ENCODE measurements around the gene ANXA1. TPM values are rescaled to one million over a fixed set of nuclear protein-coding genes. Genes with fewer than 3 reads are reported as not detected.
A peak's percentile ranks its signal among the peaks of the same experiment; 100 is the strongest.
"Not testable (repeated sequence)": the region's sequence is repeated elsewhere in the genome, so short reads cannot be mapped to it uniquely, and the experiment has no call there.

The ANXA1 gene
- total RNA-seq, 1 experiment from 2014 or later, result 192 TPM

DNA sequence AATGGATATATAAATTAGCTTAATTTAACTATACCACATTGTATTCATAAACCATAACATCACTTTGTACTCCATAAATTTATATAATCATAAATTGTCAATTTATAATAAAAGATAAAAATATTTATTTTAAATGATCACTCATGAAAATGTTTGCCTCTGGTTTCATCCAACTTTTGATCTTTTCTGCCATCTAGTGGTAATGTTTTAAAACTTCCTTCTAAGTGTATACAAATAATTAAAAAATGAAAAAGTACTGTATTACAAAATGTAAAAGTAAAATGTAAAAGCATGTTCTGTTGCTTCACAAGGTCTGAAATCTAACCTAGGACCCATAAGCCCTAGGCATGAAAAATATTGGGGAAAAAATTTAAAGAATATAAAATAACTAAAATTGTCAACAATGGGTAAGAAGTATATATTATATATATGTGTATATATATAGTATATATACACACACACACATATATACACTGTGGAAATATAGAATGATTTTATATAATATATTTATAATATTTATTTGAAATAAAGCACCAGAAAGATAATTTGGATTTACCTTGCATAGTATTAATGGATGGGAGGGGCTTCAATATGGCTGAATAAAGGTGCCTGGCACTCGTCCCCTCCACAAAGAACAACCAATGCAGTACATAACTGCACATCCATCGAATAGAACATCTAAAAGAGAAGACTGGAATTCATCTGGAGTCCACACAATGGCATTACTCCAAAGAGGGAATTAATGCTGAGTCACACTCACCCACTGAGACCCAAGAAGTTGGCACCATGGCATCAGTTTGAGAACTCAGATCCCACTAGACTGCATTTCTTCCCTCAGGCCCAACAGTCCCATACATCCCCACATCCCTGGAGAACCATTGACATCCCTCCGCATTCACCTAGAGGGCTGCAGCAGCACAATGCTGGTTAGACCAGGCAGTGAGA is 32.5 kb downstream of the ANXA1 start:
- BruUV-seq (replicated peaks), result no TSS peak
- Histone ChIP-seq H3K9me3 (ENCODE audit: low read length) (no peaks in the 10 kb centered on the region), H3K4me1 (ENCODE audit: insufficient read depth, low read length) (peaks cover 16% of the 10 kb centered on the region), H3K4me2 (ENCODE audit: low read length) (no peak overlapping the region), H3K27ac (ENCODE audit: low read length) (no peak overlapping the region), H3K36me3 (ENCODE audit: low read depth, low read length) (no peaks in the 10 kb centered on the region), H3K9ac (ENCODE audit: low read length) (no peak overlapping the region), H3F3A (ENCODE audit: low read length, unreplicated experiment) (peaks cover 2% of the 10 kb centered on the region), H3K9me2 (replicated peaks; ENCODE audit: low read length) (no peaks in the 10 kb centered on the region), H3K79me2 (ENCODE audit: low read length) (no peaks in the 10 kb centered on the region), H4K20me1 (ENCODE audit: low read length) (no peaks in the 10 kb centered on the region), H3K4me3 (ENCODE audit: low read length) (no peak overlapping the region), H2AFZ (ENCODE audit: low read length) (no peak overlapping the region), H3K27me3 (ENCODE audit: low read length) (peaks cover 4% of the 10 kb centered on the region; the same call in 1 of the 2 replicates)
- ATAC-seq (no peak), DNase-seq (peak; percentile 60)
- TF ChIP-seq, protein P1, sequence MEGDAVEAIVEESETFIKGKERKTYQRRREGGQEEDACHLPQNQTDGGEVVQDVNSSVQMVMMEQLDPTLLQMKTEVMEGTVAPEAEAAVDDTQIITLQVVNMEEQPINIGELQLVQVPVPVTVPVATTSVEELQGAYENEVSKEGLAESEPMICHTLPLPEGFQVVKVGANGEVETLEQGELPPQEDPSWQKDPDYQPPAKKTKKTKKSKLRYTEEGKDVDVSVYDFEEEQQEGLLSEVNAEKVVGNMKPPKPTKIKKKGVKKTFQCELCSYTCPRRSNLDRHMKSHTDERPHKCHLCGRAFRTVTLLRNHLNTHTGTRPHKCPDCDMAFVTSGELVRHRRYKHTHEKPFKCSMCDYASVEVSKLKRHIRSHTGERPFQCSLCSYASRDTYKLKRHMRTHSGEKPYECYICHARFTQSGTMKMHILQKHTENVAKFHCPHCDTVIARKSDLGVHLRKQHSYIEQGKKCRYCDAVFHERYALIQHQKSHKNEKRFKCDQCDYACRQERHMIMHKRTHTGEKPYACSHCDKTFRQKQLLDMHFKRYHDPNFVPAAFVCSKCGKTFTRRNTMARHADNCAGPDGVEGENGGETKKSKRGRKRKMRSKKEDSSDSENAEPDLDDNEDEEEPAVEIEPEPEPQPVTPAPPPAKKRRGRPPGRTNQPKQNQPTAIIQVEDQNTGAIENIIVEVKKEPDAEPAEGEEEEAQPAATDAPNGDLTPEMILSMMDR (conservative IDR thresholded peaks at IDR 0.05; ENCODE audit: low read depth, low read length), result peak; percentile 45
- TF ChIP-seq EZH2phosphoT487 (IDR thresholded peaks at IDR 0.05; ENCODE audit: borderline replicate concordance, low read length), result no peak
- no peak for TF ChIP-seq EZH2 (IDR thresholded peaks at IDR 0.05; ENCODE audit: low read length, unreplicated experiment)
- intact Hi-C loops (cut with micrococcal nuclease), result loop anchor here (1.0 to 5.0 kb wide), 4 partner anchors 77 to 327 kb away; no protein-coding TSS in a partner anchor
- CTCF ChIA-PET, result no interaction called here
- POLR2A ChIA-PET (ENCODE audit: unreplicated experiment), result no interaction called here

DNA sequence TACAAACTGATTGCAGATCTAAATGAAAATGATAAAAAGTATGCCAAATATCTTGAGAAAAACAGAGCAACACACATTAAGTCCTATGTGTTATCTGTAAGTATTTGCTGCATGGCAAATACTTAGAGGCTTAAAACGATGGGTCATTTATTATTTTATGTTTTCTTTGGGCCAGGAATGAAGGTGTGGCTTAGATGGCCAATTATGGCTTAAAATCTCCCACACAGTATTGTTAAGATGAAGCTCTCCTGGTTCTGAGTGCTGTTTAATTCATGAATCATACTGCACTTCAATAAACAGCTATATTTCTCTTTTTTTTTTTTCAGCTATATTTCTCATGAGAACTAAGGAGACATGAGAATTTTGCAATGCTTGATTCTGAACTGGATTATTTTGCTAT is 39.4 kb downstream of the ANXA1 start:
- H3K79me2 ChIP-seq (ENCODE audit: low read length); H3K36me3 ChIP-seq (ENCODE audit: low read depth, low read length); CTCF ChIA-PET; H3K4me2 ChIP-seq (ENCODE audit: low read length); H2AFZ ChIP-seq (ENCODE audit: low read length); POLR2A ChIA-PET (ENCODE audit: unreplicated experiment); ATAC-seq; H4K20me1 ChIP-seq (ENCODE audit: low read length); H3F3A ChIP-seq (ENCODE audit: low read length, unreplicated experiment); H3K9me3 ChIP-seq (ENCODE audit: low read length); H3K9me2 ChIP-seq (replicated peaks; ENCODE audit: low read length); intact Hi-C loops (cut with micrococcal nuclease); H3K4me1 ChIP-seq (ENCODE audit: insufficient read depth, low read length); H3K27ac ChIP-seq (ENCODE audit: low read length); H3K9ac ChIP-seq (ENCODE audit: low read length); DNase-seq; H3K27me3 ChIP-seq (ENCODE audit: low read length); BruUV-seq (replicated peaks); H3K4me3 ChIP-seq (ENCODE audit: low read length): not testable (repeated sequence)

DNA sequence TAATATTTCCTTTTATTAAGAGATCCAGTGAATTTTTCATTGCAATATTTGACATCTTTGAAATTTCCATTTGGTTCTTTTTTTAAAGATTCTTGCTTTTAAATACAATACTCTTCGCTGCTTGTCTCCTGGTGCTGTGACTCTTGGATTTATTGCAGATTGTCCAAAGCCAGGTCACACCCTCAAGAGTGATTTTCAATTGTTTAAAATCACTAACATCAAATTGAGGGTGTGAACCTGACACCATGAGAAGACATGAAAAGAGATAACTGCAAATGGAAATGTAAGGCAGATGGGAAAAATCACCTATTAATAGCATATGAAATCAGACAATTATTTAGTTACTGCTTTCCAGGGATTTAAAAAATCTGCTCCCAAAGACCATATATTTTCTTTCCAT is 42.6 kb downstream of the ANXA1 start:
- DNase-seq, result no peak
- Histone ChIP-seq H3K4me3 (ENCODE audit: low read length) (no peak overlapping the region), H2AFZ (ENCODE audit: low read length) (no peak overlapping the region), H3K4me1 (ENCODE audit: insufficient read depth, low read length) (no peaks in the 10 kb centered on the region), H3K9me3 (ENCODE audit: low read length) (no peaks in the 10 kb centered on the region), H3K9me2 (replicated peaks; ENCODE audit: low read length) (no peaks in the 10 kb centered on the region), H3K79me2 (ENCODE audit: low read length) (no peaks in the 10 kb centered on the region), H3F3A (ENCODE audit: low read length, unreplicated experiment) (no peaks in the 10 kb centered on the region), H3K4me2 (ENCODE audit: low read length) (no peak overlapping the region), H4K20me1 (ENCODE audit: low read length) (no peaks in the 10 kb centered on the region), H3K27ac (ENCODE audit: low read length) (no peak overlapping the region), H3K9ac (ENCODE audit: low read length) (no peak overlapping the region), H3K27me3 (ENCODE audit: low read length) (no peaks in the 10 kb centered on the region), H3K36me3 (ENCODE audit: low read depth, low read length) (no peaks in the 10 kb centered on the region)
- no TSS peak for BruUV-seq (replicated peaks)
- ChIA-PET CTCF (no interaction called here), POLR2A (ENCODE audit: unreplicated experiment) (no interaction called here)
- intact Hi-C loops (cut with micrococcal nuclease), result no loop called here
- TF ChIP-seq, protein P1 (conservative IDR thresholded peaks at IDR 0.05; ENCODE audit: low read depth, low read length), result no peak
- TF ChIP-seq EZH2 (IDR thresholded peaks at IDR 0.05; ENCODE audit: low read length, unreplicated experiment) (no peak), EZH2phosphoT487 (IDR thresholded peaks at IDR 0.05; ENCODE audit: borderline replicate concordance, low read length) (no peak)
- no peak for ATAC-seq

Measured in PC-3 (cell line).